K562 (cell line): ENCODE results near the gene SYNPO. TPM values are rescaled to one million over a fixed set of nuclear protein-coding genes. Genes with fewer than 3 reads are reported as not detected.

Experiments used
- FOXM1 ChIP-seq, 2 experiments: fragments of 450-650 bp in 1 of 2; sonication (generic) in 1 of 2; formaldehyde crosslinking in 1 of 2; IDR thresholded peaks; 2 replicates each; pipeline versions ENCODE4 v1.6.1 to v1.9.0; 2017 to 2022; ENCODE audit warnings: low read depth in 2 of 2, mild to moderate bottlenecking in 2 of 2, missing genetic modification reagents in 1 of 2, moderate library complexity in 1 of 2
- GTF2B ChIP-seq: IDR thresholded peaks from 2 replicates; pipeline ENCODE4 v1.6.1; 2011; ENCODE audit not compliant: insufficient read length; ENCODE audit errors: extremely low read depth
- HMBOX1 ChIP-seq: sonication (generic); IDR thresholded peaks from 2 replicates; pipeline ENCODE4 v1.6.1; 2016
- KDM5B ChIP-seq: fragments of 200-600 bp; sonication (generic); IDR thresholded peaks from 2 replicates; pipeline ENCODE4 v1.6.1; 2012; ENCODE audit warnings: low read depth, mild to moderate bottlenecking, moderate library complexity, low read length, control low read depth, inconsistent platforms; ENCODE audit not compliant: insufficient replicate concordance
- NCOA6 ChIP-seq: fragments of 450-650 bp; IDR thresholded peaks from 2 replicates; pipeline ENCODE4 v1.6.1; 2017; ENCODE audit warnings: mild to moderate bottlenecking
- NFIC ChIP-seq: fragments of 450-650 bp; IDR thresholded peaks from 2 replicates; pipeline ENCODE4 v1.6.1; 2017; ENCODE audit warnings: mild to moderate bottlenecking, inconsistent platforms
- POLR2AphosphoS2 ChIP-seq: IDR thresholded peaks from 2 replicates; pipeline ENCODE4 v1.6.1; 2012; ENCODE audit warnings: low read length, improper control_type of control experiment
- SIX5 ChIP-seq, 2 experiments: IDR thresholded peaks; 2 replicates each; pipeline ENCODE4 v1.6.1; 2011; ENCODE audit warnings: low read length in 2 of 2, borderline replicate concordance in 1 of 2, low read depth in 1 of 2, mild to moderate bottlenecking in 1 of 2, moderate library complexity in 1 of 2; ENCODE audit not compliant: insufficient read depth in 1 of 2
- SMAD4 ChIP-seq: fragments of 250-450 bp; sonication (Bioruptor Pico); conservative IDR thresholded peaks from 2 replicates; pipeline ENCODE4 v1.8.0; 2021; ENCODE audit warnings: inconsistent platforms, mild to moderate bottlenecking, moderate library complexity
- ZNF318 ChIP-seq, 2 experiments: fragments of 450-650 bp; IDR thresholded peaks; 2 replicates each; pipeline ENCODE4 v1.6.1; 2016; ENCODE audit warnings: mild to moderate bottlenecking in 2 of 2, borderline replicate concordance in 1 of 2, low read depth in 1 of 2, moderate library complexity in 1 of 2
- ZZZ3 ChIP-seq: fragments of 450-650 bp; IDR thresholded peaks from 2 replicates; pipeline ENCODE4 v1.6.1; 2016; ENCODE audit warnings: antibody characterized with exemption, mild to moderate bottlenecking, moderate library complexity
- polyA plus RNA-seq, 8 experiments: library from polyadenylated mRNA; depleted of rRNA in 4 of 8; stranded (reverse) in 5 of 8; unstranded in 3 of 8; fragments of >200 nt; fragmentation: Nextera tagmentation in 2 of 8; fragmentation: Illumina TruSeq in 1 of 8; extraction: Ambion mirVana in 2 of 8; extraction: Trizol in 1 of 8; gene quantifications; 2 replicates each; pipeline versions ENCODE4 v1.2.1 to v1.2.3, GENCODE V29; 2011 to 2014; ENCODE audit warnings: inconsistent platforms in 1 of 8, missing spikeins in 1 of 8
- total RNA-seq, 7 experiments: library from RNA; depleted of rRNA in 6 of 7; stranded (reverse); fragments of >200 nt in 6 of 7; fragmentation: Illumina TruSeq in 2 of 7; extraction: Trizol in 2 of 7; gene quantifications; 2 replicates each; pipeline versions ENCODE4 v1.2.1 to v1.2.3, GENCODE V29; 2011 to 2021; ENCODE audit warnings: low replicate concordance in 1 of 7

The SYNPO gene
- total and polyA plus RNA-seq, 9 of the 15 experiments (the other 6 are each of a cell fraction or from before 2014, with no cell fraction given): 0.01 to 0.31 (median 0.03) TPM; not detected in 4

- no peak for TF ChIP-seq GTF2B
- TF ChIP-seq SIX5 (IDR thresholded peaks at IDR 0.05; ENCODE audit: borderline replicate concordance in 1 of 2, insufficient read depth in 1 of 2, low read depth in 1 of 2, low read length in 2 of 2): peak; percentile 49 to 52; a peak in 3 of 4 replicates
- no peak for TF ChIP-seq HMBOX1
- TF ChIP-seq POLR2AphosphoS2: peak; percentile 45; the same call in 1 of the 2 replicates
- no peak; the same call in 1 of the 2 replicates for TF ChIP-seq SMAD4 (CRISPR knock-in tag)
- peak; percentile 89 for TF ChIP-seq KDM5B
- TF ChIP-seq ZZZ3: no peak
- no peak for TF ChIP-seq NCOA6
- no peak; the same call in 1 of the 2 replicates for TF ChIP-seq NFIC
- no peak for TF ChIP-seq FOXM1 (IDR thresholded peaks at IDR 0.05; ENCODE audit: low read depth)
- peak; percentile 86; the same call in 1 of the 2 replicates for TF ChIP-seq FOXM1 (CRISPR knock-in tag; IDR thresholded peaks at IDR 0.05; ENCODE audit: low read depth)
- no peak for TF ChIP-seq ZNF318 (IDR thresholded peaks at IDR 0.05; ENCODE audit: borderline replicate concordance in 1 of 2, low read depth in 1 of 2)
These were observed 60.3 kb downstream of the SYNPO start, which contains the start of gene RBM22 (continued) for GRCh38 chr5:150700594-150701377.
